Measurements from ENCODE around the gene COL23A1.

Gene COL23A1

GRCh38 chr5:178626484-178627258 lies 36.5 kb upstream of the COL23A1 start, which contains the start of gene CLK4:
CLK4 (minus strand) TSS chr5:178627050; CDS start chr5:178623416, 3,634 bp downstream.
- POLR2A ChIA-PET (ENCODE audit: low non-redundant PET), result no interaction called here
- peak; percentile 98 for DNase-seq (ENCODE audit: low spot score)
- CTCF ChIA-PET, result interaction anchor here (1.9 kb wide), 1 partner anchor 104 kb away, joined by 7 read pairs; the partner anchor contains the start of gene ZNF354A
- peak within 1 kb of the TSS; percentile 92 for H3K27ac ChIP-seq
- TF ChIP-seq CTCF (conservative IDR thresholded peaks at IDR 0.05; ENCODE audit: low read depth), result no peak

- ChIA-PET CTCF (interaction anchor here (0.6 to 1.9 kb wide), 3 partner anchors 13 to 105 kb away, joined by 3 to 7 read pairs (median 3); partner anchors contain the start of gene ZNF354A), POLR2A (ENCODE audit: low non-redundant PET) (no interaction called here)
- no peak for DNase-seq (ENCODE audit: low spot score)
Measured at GRCh38 chr5:178625679-178626483, 35.7 kb upstream of the COL23A1 start.

DNA sequence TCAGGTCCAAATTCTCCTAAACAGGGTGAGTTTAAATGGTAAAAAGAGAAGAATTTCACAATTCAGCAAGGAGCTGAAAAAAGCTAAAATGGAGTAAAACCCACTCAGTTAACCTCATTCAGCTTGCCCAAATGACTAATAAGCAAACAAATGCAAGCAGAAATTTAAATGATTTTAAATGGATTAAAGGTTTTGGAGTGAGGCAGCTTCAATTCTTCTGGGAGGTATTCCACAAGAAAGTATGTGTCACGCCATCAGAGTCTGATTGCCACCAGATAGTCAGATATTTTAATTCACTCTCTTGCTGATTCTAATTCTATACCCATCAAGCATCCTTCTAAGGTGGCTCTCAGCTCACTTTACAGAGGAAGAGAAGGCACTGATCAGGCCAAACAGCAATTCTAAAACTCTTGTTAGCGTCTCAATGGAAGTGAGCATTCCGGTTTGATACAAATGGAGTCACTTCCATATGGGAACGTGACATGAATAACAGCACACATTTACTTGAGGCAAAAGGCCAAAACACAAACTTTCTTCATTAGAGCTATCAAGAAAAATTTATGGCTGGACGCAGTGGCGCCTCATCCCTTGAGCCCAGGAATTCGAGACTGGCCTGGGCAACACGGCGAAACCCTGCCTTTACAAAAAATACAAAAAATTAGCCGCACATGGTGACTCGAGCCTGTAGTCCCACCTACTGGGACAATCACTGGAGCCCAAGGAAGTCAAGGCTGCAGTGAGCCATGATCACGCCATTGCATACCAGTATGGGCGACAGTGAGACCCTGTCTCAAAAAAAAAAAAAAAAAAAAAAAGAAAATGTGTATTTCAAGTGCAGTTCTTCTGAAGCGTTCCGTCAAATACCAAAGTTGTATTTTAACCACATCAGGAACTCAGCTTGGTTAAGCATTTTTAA lies 34.7 kb upstream of the COL23A1 start:
- POLR2A ChIA-PET (ENCODE audit: low non-redundant PET), result interaction anchor here (1.0 kb wide), 1 partner anchor 17 kb away, joined by 3 read pairs; no protein-coding TSS in a partner anchor

More at GRCh38 chr5:178625679-178626483, 35.7 kb upstream of the COL23A1 start:
- TF ChIP-seq CTCF (conservative IDR thresholded peaks at IDR 0.05; ENCODE audit: low read depth), result no peak
- H3K27ac ChIP-seq, result peak overlapping the region; percentile 92

DNA sequence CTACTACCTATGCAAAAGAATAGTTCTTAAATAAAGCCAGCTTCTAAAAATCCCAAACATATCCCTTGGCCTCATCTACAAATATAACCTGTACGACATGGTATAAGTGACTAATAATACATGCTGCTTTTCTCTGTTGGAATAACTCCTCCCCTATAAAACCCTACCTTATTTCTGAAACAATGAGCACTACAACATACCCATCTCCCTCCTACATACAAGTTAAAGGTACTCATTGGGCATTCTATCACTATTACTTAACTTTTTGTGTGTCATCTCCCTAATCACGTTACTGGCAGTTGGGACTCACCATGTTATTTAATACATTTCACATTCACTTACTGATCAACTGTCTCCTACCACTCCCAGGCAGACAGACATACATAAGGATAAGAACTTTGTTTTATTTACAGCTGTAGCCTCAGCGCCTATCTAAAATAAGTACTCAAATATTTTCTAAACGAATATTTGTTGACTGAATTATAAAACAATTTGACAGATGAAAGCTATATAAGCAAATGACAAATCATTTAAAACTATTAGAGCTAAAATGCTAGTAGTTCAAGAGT lies 32.6 kb upstream of the COL23A1 start:
- POLR2A ChIA-PET (ENCODE audit: low non-redundant PET), result no interaction called here
- CTCF ChIA-PET, result no interaction called here

More for the DNA sequence above, 34.7 kb upstream of the COL23A1 start:
- DNase-seq (ENCODE audit: low spot score), result no peak
- peak overlapping the region; percentile 42; the same call in 1 of the 2 replicates for H3K27ac ChIP-seq
- no peak for TF ChIP-seq CTCF (conservative IDR thresholded peaks at IDR 0.05; ENCODE audit: low read depth)
- CTCF ChIA-PET, result interaction anchor here (0.7 to 1.9 kb wide), 3 partner anchors 14 to 424 kb away, joined by 3 to 7 read pairs (median 3); partner anchors contain the start of gene ZNF354A

GRCh38 chr5:178619390-178619789 lies 29.2 kb upstream of the COL23A1 start:
- ChIA-PET POLR2A (ENCODE audit: low non-redundant PET) (no interaction called here), CTCF (interaction anchor here (0.6 kb wide), 1 partner anchor 1004 kb away, joined by 4 read pairs; no protein-coding TSS in a partner anchor)
- TF ChIP-seq CTCF (conservative IDR thresholded peaks at IDR 0.05; ENCODE audit: low read depth), result no peak
- H3K27ac ChIP-seq, result no peak overlapping the region
- no peak for DNase-seq (ENCODE audit: low spot score)

More for the DNA sequence above, 32.6 kb upstream of the COL23A1 start:
- DNase-seq (ENCODE audit: low spot score), result no peak
- no peak for TF ChIP-seq CTCF (conservative IDR thresholded peaks at IDR 0.05; ENCODE audit: low read depth)
- H3K27ac ChIP-seq, result no peak overlapping the region
